ENCODE data around the gene PACSIN2. TPM values are rescaled to one million over a fixed set of nuclear protein-coding genes. Genes with fewer than 3 reads are reported as not detected.

The PACSIN2 gene
- total and polyA plus RNA-seq, 2 of the 13 experiments (the other 11 are each of a cell fraction or from before 2014, with no cell fraction given) = 54.1 to 68.8 TPM

DNA sequence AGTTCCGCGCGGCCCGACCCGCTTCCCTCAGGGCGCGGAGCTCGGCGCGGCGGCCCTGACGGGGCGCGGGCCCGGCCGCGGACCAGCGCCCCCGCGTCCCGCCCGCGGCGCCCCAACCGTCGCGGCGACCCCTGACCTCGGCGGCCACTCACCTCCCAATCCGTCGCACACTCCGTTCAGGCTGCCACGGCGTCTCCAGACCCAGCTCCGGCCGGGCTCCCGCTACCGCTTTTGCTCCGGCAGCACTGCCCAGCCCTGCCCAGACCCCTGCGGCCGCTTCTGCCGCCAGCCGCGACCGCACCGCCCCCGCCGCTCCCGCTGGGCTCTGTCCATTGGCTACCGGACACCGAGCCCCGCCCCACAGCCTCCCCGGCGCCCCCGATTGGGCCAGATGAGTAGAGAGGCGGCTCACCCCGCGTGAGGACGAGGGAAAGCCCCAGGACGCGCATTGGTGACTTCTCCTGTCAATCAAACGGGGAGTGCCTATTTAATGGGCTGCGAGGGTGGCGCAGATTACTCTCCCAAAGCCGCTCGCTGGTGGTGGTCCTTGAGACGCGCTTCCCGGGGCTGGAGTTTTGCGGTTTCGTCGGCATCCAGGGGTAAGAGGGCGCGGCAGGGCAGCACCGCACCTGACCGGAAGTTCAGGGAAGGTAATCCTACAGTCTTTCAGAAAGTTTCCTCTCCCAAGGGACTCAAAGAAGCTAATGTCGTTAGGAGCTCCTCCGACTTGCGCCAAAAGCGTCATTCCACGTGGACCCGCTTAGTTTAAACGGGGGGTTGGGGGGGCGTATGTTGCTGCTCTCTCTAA, at the start of gene PACSIN2 (continued):
- TF ChIP-seq ZBTB7A (CRISPR knock-in tag; IDR thresholded peaks at IDR 0.05) (peak; percentile 34; the same call in 1 of the 2 replicates), ZNF781 (CRISPR knock-in tag; IDR thresholded peaks at IDR 0.05; ENCODE audit: borderline replicate concordance, not compliant biosample characterization) (peak; percentile 86), ZBTB42 (CRISPR knock-in tag; IDR thresholded peaks at IDR 0.05) (peak; percentile 45; the same call in 1 of the 2 replicates), RFX5 (IDR thresholded peaks at IDR 0.05; ENCODE audit: low read depth, low read length) (peak; percentile 36; the same call in 1 of the 2 replicates), HDAC1 (CRISPR knock-in tag; IDR thresholded peaks at IDR 0.05) (peak; percentile 54), CBFB (CRISPR knock-in tag; IDR thresholded peaks at IDR 0.05) (peak; percentile 97), RFXANK (CRISPR knock-in tag; IDR thresholded peaks at IDR 0.05) (peak; percentile 46; the same call in 1 of the 2 replicates), IRX3 (CRISPR knock-in tag; IDR thresholded peaks at IDR 0.05; ENCODE audit: borderline replicate concordance, low read depth) (no peak), ZNF264 (CRISPR knock-in tag; IDR thresholded peaks at IDR 0.05) (peak; percentile 78), ZNF766 (CRISPR knock-in tag; IDR thresholded peaks at IDR 0.05; ENCODE audit: borderline replicate concordance) (0 out of 2 replicates have a peak, but pooled peaks have one; percentile 33), PAWR (CRISPR knock-in tag; IDR thresholded peaks at IDR 0.05; ENCODE audit: borderline replicate concordance) (no peak), SP140L (CRISPR knock-in tag; IDR thresholded peaks at IDR 0.05; ENCODE audit: borderline replicate concordance) (peak; percentile 71; the same call in 1 of the 2 replicates), GABPA (IDR thresholded peaks at IDR 0.05; ENCODE audit: low read depth, low read length) (no peak; the same call in 1 of the 2 replicates), GABPA (CRISPR knock-in tag; IDR thresholded peaks at IDR 0.05; ENCODE audit: low read depth) (peak; percentile 42), ZNF564 (CRISPR knock-in tag; IDR thresholded peaks at IDR 0.05) (peak; percentile 37; the same call in 1 of the 2 replicates)
- TF ChIP-seq, protein P1, sequence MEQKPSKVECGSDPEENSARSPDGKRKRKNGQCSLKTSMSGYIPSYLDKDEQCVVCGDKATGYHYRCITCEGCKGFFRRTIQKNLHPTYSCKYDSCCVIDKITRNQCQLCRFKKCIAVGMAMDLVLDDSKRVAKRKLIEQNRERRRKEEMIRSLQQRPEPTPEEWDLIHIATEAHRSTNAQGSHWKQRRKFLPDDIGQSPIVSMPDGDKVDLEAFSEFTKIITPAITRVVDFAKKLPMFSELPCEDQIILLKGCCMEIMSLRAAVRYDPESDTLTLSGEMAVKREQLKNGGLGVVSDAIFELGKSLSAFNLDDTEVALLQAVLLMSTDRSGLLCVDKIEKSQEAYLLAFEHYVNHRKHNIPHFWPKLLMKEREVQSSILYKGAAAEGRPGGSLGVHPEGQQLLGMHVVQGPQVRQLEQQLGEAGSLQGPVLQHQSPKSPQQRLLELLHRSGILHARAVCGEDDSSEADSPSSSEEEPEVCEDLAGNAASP (CRISPR knock-in tag; IDR thresholded peaks at IDR 0.05; ENCODE audit: borderline replicate concordance) = peak; percentile 72; the same call in 1 of the 2 replicates
- TF ChIP-seq, protein P2, sequence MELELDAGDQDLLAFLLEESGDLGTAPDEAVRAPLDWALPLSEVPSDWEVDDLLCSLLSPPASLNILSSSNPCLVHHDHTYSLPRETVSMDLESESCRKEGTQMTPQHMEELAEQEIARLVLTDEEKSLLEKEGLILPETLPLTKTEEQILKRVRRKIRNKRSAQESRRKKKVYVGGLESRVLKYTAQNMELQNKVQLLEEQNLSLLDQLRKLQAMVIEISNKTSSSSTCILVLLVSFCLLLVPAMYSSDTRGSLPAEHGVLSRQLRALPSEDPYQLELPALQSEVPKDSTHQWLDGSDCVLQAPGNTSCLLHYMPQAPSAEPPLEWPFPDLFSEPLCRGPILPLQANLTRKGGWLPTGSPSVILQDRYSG (CRISPR knock-in tag; IDR thresholded peaks at IDR 0.05) = 0 out of 2 replicates have a peak, but pooled peaks have one; percentile 72
- TF ChIP-seq, protein P3, sequence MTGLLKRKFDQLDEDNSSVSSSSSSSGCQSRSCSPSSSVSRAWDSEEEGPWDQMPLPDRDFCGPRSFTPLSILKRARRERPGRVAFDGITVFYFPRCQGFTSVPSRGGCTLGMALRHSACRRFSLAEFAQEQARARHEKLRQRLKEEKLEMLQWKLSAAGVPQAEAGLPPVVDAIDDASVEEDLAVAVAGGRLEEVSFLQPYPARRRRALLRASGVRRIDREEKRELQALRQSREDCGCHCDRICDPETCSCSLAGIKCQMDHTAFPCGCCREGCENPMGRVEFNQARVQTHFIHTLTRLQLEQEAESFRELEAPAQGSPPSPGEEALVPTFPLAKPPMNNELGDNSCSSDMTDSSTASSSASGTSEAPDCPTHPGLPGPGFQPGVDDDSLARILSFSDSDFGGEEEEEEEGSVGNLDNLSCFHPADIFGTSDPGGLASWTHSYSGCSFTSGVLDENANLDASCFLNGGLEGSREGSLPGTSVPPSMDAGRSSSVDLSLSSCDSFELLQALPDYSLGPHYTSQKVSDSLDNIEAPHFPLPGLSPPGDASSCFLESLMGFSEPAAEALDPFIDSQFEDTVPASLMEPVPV (CRISPR knock-in tag; IDR thresholded peaks at IDR 0.05) = no peak; the same call in 1 of the 2 replicates
- TF ChIP-seq, protein P4, sequence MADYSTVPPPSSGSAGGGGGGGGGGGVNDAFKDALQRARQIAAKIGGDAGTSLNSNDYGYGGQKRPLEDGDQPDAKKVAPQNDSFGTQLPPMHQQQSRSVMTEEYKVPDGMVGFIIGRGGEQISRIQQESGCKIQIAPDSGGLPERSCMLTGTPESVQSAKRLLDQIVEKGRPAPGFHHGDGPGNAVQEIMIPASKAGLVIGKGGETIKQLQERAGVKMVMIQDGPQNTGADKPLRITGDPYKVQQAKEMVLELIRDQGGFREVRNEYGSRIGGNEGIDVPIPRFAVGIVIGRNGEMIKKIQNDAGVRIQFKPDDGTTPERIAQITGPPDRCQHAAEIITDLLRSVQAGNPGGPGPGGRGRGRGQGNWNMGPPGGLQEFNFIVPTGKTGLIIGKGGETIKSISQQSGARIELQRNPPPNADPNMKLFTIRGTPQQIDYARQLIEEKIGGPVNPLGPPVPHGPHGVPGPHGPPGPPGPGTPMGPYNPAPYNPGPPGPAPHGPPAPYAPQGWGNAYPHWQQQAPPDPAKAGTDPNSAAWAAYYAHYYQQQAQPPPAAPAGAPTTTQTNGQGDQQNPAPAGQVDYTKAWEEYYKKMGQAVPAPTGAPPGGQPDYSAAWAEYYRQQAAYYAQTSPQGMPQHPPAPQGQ (CRISPR knock-in tag; IDR thresholded peaks at IDR 0.05; ENCODE audit: borderline replicate concordance) = no peak
- TF ChIP-seq, protein P5, sequence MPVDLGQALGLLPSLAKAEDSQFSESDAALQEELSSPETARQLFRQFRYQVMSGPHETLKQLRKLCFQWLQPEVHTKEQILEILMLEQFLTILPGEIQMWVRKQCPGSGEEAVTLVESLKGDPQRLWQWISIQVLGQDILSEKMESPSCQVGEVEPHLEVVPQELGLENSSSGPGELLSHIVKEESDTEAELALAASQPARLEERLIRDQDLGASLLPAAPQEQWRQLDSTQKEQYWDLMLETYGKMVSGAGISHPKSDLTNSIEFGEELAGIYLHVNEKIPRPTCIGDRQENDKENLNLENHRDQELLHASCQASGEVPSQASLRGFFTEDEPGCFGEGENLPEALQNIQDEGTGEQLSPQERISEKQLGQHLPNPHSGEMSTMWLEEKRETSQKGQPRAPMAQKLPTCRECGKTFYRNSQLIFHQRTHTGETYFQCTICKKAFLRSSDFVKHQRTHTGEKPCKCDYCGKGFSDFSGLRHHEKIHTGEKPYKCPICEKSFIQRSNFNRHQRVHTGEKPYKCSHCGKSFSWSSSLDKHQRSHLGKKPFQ (CRISPR knock-in tag; IDR thresholded peaks at IDR 0.05; ENCODE audit: insufficient replicate concordance) = peak; percentile 68
- TF ChIP-seq, protein P6, sequence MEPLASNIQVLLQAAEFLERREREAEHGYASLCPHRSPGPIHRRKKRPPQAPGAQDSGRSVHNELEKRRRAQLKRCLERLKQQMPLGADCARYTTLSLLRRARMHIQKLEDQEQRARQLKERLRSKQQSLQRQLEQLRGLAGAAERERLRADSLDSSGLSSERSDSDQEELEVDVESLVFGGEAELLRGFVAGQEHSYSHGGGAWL (CRISPR knock-in tag; IDR thresholded peaks at IDR 0.05) = no peak
